Astrocyte (in vitro differentiated cells and primary cell): ENCODE data around the gene WDR1.

Source experiments
- EZH2 ChIP-seq: IDR thresholded peaks from 2 replicates; pipeline ENCODE4 v1.6.1; 2012; ENCODE audit warnings: mild to moderate bottlenecking, low read length, inconsistent platforms; ENCODE audit not compliant: insufficient read depth
- TF ChIP-seq, protein P1 (sequence below): IDR thresholded peaks from 2 replicates; pipeline ENCODE4 v1.5.1; 2011; ENCODE audit warnings: low read depth, mild to moderate bottlenecking, inconsistent platforms, low read length, moderate library complexity; ENCODE audit not compliant: insufficient read depth

DNA sequence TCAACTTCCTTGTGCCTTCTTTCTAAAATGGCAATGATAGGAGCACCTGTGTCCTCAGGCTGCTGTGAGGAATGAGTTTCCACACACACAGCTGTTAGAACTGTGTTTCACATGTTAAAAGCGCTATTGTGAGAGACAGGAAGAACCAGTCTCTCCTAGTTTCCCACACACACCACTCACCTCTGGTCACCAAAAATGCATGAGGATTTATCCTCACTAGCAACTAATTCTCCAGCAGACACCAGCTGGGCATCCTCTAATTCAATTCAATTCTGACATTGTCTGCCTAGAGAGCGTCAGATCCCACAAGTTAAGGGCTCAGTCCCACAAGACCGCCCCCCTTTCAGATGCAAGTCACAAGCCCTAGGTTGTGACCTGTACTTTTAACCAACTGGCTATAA lies 66.3 kb downstream of the WDR1 start:
- TF ChIP-seq, protein P1, sequence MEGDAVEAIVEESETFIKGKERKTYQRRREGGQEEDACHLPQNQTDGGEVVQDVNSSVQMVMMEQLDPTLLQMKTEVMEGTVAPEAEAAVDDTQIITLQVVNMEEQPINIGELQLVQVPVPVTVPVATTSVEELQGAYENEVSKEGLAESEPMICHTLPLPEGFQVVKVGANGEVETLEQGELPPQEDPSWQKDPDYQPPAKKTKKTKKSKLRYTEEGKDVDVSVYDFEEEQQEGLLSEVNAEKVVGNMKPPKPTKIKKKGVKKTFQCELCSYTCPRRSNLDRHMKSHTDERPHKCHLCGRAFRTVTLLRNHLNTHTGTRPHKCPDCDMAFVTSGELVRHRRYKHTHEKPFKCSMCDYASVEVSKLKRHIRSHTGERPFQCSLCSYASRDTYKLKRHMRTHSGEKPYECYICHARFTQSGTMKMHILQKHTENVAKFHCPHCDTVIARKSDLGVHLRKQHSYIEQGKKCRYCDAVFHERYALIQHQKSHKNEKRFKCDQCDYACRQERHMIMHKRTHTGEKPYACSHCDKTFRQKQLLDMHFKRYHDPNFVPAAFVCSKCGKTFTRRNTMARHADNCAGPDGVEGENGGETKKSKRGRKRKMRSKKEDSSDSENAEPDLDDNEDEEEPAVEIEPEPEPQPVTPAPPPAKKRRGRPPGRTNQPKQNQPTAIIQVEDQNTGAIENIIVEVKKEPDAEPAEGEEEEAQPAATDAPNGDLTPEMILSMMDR = no peak
- TF ChIP-seq EZH2 = no peak
